Astrocyte of the spinal cord (primary cell): ENCODE results near the gene PPFIA3.

ENCODE experiments used
- DNase-seq: peaks from one replicate; pipeline ENCODE4 v3.0.0; 2011; ENCODE audit warnings: low read depth, low spot score
- H3K4me3 ChIP-seq: 2 replicates; pipeline ENCODE4 v1.5.1; 2011; ENCODE audit warnings: low read depth, mild to moderate bottlenecking, low read length, moderate library complexity
- in situ Hi-C: cut with HindIII; loops from 2 replicates; pipeline ENCODE4 v1.10.0; 2017; ENCODE audit warnings: low sequenced_read_pairs
- TF ChIP-seq, protein P1 (sequence below): IDR thresholded peaks from 2 replicates; pipeline ENCODE4 v1.5.1; 2012; ENCODE audit warnings: low read depth, mild to moderate bottlenecking, low read length, inconsistent platforms

Gene PPFIA3

DNA sequence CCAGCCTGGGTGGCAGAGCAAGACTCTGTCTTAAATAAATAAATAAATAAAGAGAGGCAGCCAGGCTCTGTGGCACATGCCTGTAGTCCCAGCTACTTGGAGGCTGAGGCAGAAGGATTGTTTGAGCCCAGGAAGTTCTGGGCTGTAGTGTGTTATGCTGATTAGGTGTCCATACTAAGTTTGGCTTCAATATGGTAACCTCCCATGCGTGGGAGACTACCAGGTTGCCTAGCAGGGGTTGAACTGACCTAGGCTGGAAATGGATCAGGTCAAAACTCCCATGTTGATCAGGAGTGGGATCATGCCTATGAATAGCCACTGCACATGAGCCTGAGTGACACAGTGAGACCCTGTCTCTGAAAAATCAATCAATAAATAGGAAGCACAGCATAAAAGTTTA is 38.1 kb upstream of the PPFIA3 start:
- in situ Hi-C loops, result no loop called here
- H3K4me3 ChIP-seq, result no peak overlapping the region
- TF ChIP-seq, protein P1, sequence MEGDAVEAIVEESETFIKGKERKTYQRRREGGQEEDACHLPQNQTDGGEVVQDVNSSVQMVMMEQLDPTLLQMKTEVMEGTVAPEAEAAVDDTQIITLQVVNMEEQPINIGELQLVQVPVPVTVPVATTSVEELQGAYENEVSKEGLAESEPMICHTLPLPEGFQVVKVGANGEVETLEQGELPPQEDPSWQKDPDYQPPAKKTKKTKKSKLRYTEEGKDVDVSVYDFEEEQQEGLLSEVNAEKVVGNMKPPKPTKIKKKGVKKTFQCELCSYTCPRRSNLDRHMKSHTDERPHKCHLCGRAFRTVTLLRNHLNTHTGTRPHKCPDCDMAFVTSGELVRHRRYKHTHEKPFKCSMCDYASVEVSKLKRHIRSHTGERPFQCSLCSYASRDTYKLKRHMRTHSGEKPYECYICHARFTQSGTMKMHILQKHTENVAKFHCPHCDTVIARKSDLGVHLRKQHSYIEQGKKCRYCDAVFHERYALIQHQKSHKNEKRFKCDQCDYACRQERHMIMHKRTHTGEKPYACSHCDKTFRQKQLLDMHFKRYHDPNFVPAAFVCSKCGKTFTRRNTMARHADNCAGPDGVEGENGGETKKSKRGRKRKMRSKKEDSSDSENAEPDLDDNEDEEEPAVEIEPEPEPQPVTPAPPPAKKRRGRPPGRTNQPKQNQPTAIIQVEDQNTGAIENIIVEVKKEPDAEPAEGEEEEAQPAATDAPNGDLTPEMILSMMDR, result no peak
- no peak for DNase-seq

DNA sequence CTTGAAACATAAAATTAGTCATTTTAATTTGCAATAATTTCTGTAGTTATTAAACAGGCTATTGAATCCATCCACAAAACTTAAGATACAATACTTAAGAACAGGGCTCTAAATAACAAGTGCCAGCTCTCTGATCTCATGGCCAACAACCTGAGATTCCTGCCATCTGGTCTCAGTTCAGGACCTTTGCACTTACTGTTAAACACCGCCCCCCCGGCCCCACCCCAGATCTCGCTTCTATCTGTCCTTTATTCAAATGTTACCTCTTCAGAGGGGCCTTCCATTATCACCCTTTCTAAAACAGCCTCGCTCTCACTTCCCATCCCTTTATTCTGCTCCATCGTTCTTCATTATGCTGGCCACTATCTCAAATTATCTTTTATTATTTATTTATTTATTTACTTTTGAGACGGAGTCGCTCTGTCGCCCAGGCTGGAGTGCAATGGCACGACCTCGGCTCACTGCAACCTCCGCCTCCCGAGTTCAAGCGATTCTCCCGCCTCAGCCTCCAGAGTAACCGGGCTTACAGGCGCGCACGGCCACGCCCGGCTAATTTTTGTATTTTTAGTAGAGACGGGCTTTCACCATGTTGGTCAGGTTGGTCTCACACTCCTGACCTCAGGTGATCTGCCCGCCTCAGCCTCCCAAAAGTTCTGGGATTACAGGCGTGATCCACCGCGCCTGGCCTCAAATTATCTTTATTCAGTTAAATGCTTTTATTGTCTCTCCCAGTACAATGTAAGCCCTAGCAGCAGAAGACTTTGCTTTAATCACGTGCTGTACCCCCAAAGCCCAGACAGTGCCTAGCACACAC is 34.9 kb upstream of the PPFIA3 start:
- no peak for DNase-seq
- peak overlapping the region; percentile 39 for H3K4me3 ChIP-seq
- TF ChIP-seq, protein P1, result no peak
- in situ Hi-C loops, result no loop called here

DNA sequence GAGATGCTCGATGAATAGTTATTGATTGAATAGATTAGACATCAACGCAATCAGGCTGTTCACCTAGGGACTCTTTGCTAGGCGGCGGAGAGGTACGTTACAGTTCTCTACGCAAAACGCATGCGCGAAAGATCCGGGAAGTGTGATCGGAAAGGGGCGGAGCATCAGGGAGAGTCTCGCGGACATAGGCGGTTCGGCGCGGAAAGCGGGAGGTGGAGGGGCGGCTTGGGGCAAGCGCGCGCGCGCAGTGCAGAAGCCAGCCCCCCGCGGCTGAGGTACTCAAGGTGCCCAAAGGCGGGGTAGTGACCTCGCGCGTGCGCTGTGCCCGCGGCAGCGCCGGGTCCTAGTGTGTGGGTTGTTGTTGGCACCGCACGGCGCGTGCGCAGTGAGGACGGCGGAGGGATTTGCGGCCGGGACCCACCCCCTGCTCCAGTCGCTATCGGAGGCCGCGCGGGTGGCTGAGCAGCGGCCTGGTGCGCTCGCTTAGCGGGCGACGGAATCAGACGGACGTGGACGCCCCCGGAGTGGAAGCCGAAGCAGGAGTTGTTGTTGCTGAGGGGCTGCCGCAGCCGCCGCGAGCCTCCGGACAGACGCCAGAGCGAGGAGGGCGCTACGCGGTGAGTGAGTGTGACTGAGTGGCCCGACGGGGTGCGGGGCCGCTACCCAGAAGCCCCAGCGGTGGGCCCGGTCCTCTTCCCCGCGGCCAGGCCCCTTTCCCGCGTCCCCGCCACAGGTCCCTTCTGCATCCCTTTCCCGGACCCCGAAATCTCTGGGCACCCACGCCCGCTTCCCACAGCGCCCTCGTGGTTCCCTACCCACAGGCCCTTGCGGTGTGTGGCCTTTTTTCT is 34.1 kb upstream of the PPFIA3 start, which contains the start of gene SNRNP70:
Gene SNRNP70, plus strand, starts transcription at position 432 of the 848 bp plus-strand sequence. CDS start 964 bp downstream, outside the sequence.
- peak within 1 kb of the TSS; percentile 89 for H3K4me3 ChIP-seq
- in situ Hi-C loops, result no loop called here
- DNase-seq, result peak; percentile 100
- TF ChIP-seq, protein P1, result no peak

DNA sequence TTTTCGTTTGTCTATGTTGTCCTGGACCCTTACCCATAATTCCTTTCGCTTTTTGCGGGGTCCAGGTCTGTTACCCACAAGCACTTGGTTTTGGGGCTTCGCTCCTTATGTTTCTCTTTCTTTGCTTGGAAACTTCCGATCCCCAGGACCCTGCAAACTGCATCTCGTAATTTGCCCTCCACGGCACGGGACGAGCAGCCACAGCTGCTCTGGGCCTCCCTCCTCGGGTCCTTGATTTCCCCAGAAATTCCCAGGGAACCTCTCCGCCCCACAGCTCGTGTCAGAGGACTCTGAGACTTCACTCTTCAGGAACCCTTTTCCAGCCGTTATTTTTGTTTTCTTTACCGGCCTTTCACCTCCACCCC is 33.5 kb upstream of the PPFIA3 start:
- TF ChIP-seq, protein P1, result no peak

DNA sequence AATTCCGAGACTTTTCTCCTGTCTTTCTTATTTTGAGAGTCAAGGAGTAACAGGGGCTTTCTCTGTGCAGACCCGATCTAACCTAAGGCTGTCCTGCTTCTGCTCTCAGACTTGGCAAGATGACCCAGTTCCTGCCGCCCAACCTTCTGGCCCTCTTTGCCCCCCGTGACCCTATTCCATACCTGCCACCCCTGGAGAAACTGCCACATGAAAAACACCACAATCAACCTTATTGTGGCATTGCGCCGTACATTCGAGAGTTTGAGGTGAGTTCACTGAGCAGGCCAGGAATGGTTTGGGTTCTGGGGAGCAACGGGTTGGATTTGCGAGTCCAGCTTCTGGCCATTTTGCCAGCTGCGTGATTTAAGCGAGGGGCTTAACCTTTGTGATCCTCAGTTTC is 33.0 kb upstream of the PPFIA3 start:
- H3K4me3 ChIP-seq, result peak overlapping the region; percentile 89
- no peak for DNase-seq
- TF ChIP-seq, protein P1, result no peak
- in situ Hi-C loops, result no loop called here

More for the DNA sequence above, 33.5 kb upstream of the PPFIA3 start:
- DNase-seq, result no peak
- peak overlapping the region; percentile 89 for H3K4me3 ChIP-seq
- in situ Hi-C loops, result no loop called here

DNA sequence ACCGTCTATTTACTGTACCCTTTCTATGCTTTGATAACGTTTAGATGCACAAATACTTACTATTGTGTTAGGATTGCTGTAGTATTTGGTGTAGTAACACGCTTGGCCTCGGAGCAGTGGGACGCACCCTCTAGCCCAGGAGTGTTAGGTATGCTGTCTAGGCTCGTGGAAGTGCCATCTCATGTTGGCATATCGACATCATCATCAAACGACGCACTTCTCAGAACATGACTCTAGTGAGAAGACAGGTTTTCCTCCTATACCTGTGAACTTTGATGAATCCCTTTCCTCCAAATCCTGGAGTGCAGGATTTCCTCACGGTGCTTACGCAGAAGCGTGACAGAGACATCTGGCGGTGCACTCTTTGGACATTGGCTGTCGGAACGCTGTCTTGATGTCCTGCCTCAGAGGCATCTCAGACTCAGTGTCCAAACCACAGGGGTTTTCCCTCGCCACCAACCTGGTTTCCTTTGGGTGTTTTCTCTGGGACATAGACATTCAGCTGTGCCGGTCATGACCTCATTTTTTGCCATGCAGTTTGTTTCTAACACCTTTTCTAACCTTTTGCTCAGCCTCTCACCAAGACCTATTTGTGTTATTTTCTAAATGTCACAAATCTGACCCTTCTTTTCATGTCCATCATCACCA is 27.8 kb upstream of the PPFIA3 start:
- in situ Hi-C loops, result no loop called here
- TF ChIP-seq, protein P1, result no peak
- DNase-seq, result no peak
- H3K4me3 ChIP-seq, result no peak overlapping the region
